BJ (cell line): Measurements from ENCODE around the gene CUBN. TPM values are rescaled to one million over a fixed set of nuclear protein-coding genes. Genes with fewer than 3 reads are reported as not detected.

Experiments
- CTCF ChIA-PET: fragments of 350-600 bp; formaldehyde crosslinking; extraction: SDS; loops from one replicate; lab custom pipeline; 2021; ENCODE audit warnings: antibody characterized with exemption, inconsistent platforms; lab: Yijun Ruan, JAX
- POLR2A ChIA-PET: fragments of 300-600 bp; sonication (Branson Sonifier 250); formaldehyde crosslinking; extraction: SDS; loops from one replicate; lab custom pipeline; 2021; ENCODE audit warnings: antibody characterized with exemption; lab: Charles Lee
- DNase-seq: peaks from one replicate; pipeline ENCODE4 v3.0.0-alpha.2; 2011; ENCODE audit warnings: low read depth
- H3K27me3 ChIP-seq: 2 replicates; pipeline ENCODE4 v1.6.0; 2011; ENCODE audit warnings: low read length; ENCODE audit not compliant: control insufficient read depth, insufficient read depth
- H3K36me3 ChIP-seq: 2 replicates; pipeline ENCODE4 v1.5.1; 2011; ENCODE audit warnings: low read length; ENCODE audit not compliant: control insufficient read depth, insufficient read depth
- H3K4me3 ChIP-seq: 2 replicates; pipeline ENCODE4 v1.5.1; 2011; ENCODE audit warnings: low read depth, mild to moderate bottlenecking, control low read depth, low read length
- polyA plus RNA-seq: library from polyadenylated mRNA; depleted of rRNA; stranded (reverse); fragments of >200 nt; gene quantifications from 2 replicates; pipeline ENCODE4 v1.2.3, GENCODE V29; 2011
- TF ChIP-seq, protein P1 (sequence below): IDR thresholded peaks from 2 replicates; pipeline ENCODE4 v1.5.1; 2011; ENCODE audit warnings: low read depth, mild to moderate bottlenecking, control low read depth, inconsistent platforms, low read length, moderate library complexity; ENCODE audit not compliant: insufficient read depth

Gene CUBN
- polyA plus RNA-seq, 1 experiment, result 0.39 TPM

DNA sequence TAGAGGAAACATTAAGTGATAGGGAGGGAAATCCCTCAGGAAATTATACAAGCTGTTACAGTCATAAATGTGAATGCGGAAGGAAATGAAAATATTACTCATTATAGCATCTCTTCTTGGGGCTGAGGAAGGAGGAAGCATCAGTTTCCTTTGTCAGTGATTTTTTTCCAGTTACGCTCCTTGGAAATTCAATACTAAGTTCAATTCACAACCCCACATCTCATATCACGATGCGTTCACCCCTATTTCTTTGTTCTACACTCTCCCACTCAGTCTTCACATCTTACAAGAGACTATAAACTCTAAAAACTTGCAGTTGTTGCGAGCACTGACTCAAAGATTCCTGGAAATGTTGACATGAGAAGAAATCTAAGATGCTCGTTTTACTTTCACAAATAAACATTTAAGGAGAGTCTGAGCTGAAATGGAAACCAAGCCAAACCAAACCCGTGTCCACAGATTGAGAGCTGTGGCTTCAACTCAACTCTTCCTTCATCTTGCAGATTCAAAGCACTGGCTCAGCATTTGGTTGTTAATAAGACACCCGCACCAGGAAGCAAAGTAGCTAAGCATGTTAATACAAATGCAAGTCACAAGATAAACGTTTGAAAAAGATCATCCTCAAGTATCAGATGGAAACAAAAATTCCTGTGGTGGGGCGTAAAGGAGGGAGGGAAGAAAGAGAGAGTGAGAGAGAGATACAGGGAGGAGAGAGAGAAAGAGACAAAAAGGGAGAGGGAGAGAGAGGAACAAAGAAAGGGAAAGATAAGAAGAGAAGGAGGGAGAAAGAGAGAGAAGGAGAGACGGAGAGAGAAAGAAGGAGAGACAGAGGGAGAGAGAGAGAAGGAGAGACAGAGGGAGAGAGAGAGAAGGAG, 162.4 kb downstream of the CUBN start:
- H3K27me3 ChIP-seq, result no peaks in the 10 kb centered on the region
- H3K36me3 ChIP-seq, result no peaks in the 10 kb centered on the region
- DNase-seq, result peak; percentile 73
- TF ChIP-seq, protein P1, sequence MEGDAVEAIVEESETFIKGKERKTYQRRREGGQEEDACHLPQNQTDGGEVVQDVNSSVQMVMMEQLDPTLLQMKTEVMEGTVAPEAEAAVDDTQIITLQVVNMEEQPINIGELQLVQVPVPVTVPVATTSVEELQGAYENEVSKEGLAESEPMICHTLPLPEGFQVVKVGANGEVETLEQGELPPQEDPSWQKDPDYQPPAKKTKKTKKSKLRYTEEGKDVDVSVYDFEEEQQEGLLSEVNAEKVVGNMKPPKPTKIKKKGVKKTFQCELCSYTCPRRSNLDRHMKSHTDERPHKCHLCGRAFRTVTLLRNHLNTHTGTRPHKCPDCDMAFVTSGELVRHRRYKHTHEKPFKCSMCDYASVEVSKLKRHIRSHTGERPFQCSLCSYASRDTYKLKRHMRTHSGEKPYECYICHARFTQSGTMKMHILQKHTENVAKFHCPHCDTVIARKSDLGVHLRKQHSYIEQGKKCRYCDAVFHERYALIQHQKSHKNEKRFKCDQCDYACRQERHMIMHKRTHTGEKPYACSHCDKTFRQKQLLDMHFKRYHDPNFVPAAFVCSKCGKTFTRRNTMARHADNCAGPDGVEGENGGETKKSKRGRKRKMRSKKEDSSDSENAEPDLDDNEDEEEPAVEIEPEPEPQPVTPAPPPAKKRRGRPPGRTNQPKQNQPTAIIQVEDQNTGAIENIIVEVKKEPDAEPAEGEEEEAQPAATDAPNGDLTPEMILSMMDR, result no peak
- H3K4me3 ChIP-seq, result no peak overlapping the region
- CTCF ChIA-PET, result interaction anchor here (0.7 to 1.1 kb wide), 2 partner anchors 9 to 261 kb away, joined by 3 read pairs; no protein-coding TSS in a partner anchor
- POLR2A ChIA-PET, result interaction anchor here (0.6 to 1.2 kb wide), 2 partner anchors 92 to 264 kb away, joined by 4 to 6 read pairs; no protein-coding TSS in a partner anchor

DNA sequence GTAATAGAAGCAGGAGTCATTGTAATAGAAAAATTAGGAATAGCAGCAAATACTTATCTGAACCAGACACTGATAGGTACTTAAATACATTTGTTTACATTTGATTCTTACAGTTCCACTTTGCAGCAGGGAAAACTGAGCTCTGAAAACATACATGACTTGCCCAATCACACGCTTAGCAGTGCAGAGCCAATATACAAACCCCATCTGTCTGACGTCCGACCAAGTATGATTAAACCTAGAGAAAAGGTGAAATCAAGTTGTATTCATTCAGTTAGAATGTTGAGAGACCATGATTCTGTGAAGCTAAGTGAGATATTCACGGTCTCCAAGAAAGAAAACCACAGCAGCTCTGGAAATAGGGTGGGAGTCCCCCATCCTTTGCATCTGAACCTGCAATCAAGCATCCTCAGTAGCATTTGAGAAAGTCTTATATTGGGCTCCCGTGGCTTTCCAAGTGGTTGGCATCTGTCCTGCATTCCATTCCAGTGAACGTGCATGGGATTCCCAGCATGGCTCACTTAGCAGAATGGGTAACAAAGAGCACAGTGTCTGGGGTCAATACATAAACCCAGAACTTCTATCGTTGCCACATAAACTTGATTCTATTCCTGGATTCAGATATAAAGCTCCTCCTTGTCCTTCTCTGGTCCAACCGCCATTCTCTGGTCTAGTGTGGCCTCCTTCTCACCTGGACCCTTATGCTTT, 163.7 kb downstream of the CUBN start:
- peak; percentile 86 for DNase-seq
- TF ChIP-seq, protein P1, result no peak
- H3K27me3 ChIP-seq, result no peaks in the 10 kb centered on the region
- POLR2A ChIA-PET, result interaction anchor here (0.7 kb wide), 2 partner anchors 21 to 706 kb away, joined by 4 read pairs; no protein-coding TSS in a partner anchor
- CTCF ChIA-PET, result interaction anchor here (0.6 to 0.7 kb wide), 2 partner anchors 13 to 1480 kb away, joined by 3 to 4 read pairs; no protein-coding TSS in a partner anchor
- H3K36me3 ChIP-seq, result no peaks in the 10 kb centered on the region
- no peak overlapping the region for H3K4me3 ChIP-seq

DNA sequence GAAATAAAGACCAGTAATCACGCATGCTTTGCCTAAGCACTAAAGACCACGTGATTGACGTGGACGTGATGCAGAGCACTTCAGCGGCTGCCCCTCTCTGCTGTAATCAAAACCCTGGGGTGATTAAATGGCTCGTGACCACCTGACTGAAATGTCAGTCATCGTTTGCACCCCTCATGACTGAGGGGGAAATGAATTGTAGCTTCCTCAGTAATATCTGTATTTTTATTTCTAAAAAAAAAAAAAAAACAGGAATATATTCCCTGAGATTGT, 164.3 kb downstream of the CUBN start:
- CTCF ChIA-PET, result interaction anchor here (0.6 kb wide), 1 partner anchor 14 kb away, joined by 4 read pairs; no protein-coding TSS in a partner anchor
- DNase-seq, result no peak
- TF ChIP-seq, protein P1, result no peak
- Histone ChIP-seq H3K4me3 (no peak overlapping the region), H3K36me3 (no peaks in the 10 kb centered on the region), H3K27me3 (no peaks in the 10 kb centered on the region)
- POLR2A ChIA-PET, result no interaction called here

DNA sequence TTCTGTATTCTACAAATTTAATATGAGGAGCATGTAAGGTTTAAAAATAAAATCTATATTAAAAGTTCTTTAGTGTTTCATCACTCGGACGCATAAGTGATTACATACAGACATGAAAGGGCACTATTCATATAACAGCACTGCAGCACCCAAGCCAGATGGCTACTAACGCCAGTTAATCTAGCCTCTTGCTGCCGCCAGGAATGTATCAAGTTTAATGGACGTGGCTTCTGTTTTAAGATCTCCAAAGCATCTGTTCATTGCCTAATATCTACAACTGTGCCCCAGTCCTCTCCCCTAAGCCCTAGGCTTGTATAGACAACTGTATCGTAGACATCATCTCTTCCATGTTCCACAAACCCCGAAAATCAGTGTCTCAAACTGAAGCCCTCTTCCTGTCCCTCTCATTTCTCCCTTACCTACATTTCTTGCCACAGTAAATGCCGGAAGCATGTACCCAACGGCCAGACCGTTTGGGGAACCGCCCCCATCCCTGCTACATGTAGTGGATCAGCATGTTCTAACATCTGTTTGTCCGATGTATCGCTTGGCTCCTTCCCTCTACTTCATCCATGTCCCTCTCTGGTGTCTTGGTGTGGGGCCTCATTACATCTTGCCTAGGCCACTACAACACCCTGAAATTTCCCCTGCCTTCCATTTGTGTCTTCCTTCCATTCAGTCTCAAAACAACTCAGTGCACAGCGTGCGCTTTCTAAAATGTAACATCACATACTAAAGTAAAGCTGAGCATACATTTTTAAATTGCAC, 164.9 kb downstream of the CUBN start:
- POLR2A ChIA-PET, result no interaction called here
- H3K36me3 ChIP-seq, result no peaks in the 10 kb centered on the region

More for the DNA sequence above, 164.9 kb downstream of the CUBN start:
- TF ChIP-seq, protein P1, result no peak
- CTCF ChIA-PET, result no interaction called here
- DNase-seq, result no peak
- no peaks in the 10 kb centered on the region for H3K27me3 ChIP-seq
- H3K4me3 ChIP-seq, result no peak overlapping the region
